Measurements from ENCODE around the gene ATG4A.

GRCh38 chrX:108122748-108123147 is 31.2 kb downstream of the ATG4A start:
- TF ChIP-seq YY1 (IDR thresholded peaks at IDR 0.05; ENCODE audit: insufficient read depth, insufficient read length) (no peak), ZNF274 (IDR thresholded peaks at IDR 0.05; ENCODE audit: low read depth, low read length) (no peak), SUZ12 (IDR thresholded peaks at IDR 0.05; ENCODE audit: extremely low read depth, insufficient read depth, insufficient read length) (no peak)

Data from NT2/D1 (cell line).